WERI-Rb-1 (cell line): ENCODE results near the gene USP4.

ENCODE experiments used
- DNase-seq: peaks from one replicate; pipeline ENCODE4 v3.0.0-alpha.2; 2020
- H3K27ac ChIP-seq: fragments of 250-450 bp; sonication (Bioruptor Pico); 2 replicates; pipeline ENCODE4 v1.5.1; 2020; ENCODE audit warnings: mild to moderate bottlenecking, moderate library complexity
- H3K27me3 ChIP-seq: fragments of 250-450 bp; sonication (Bioruptor Pico); 2 replicates; pipeline ENCODE4 v1.5.1; 2021; ENCODE audit warnings: mild to moderate bottlenecking, low read depth, moderate library complexity; ENCODE audit not compliant: insufficient read depth, severe bottlenecking
- H3K36me3 ChIP-seq: fragments of 250-450 bp; sonication (Bioruptor Pico); 2 replicates; pipeline ENCODE4 v1.5.1; 2020; ENCODE audit warnings: mild to moderate bottlenecking, moderate library complexity
- H3K4me3 ChIP-seq: 2 replicates; pipeline ENCODE4 v1.5.1; 2011; ENCODE audit warnings: low read depth, mild to moderate bottlenecking, control low read depth, low read length
- H3K9me3 ChIP-seq: fragments of 250-450 bp; sonication (Bioruptor Pico); 2 replicates; pipeline ENCODE4 v1.5.1; 2021; ENCODE audit warnings: mild to moderate bottlenecking, moderate library complexity; ENCODE audit not compliant: severe bottlenecking
- CTCF ChIP-seq: IDR thresholded peaks from 2 replicates; pipeline ENCODE4 v1.5.1; 2011; ENCODE audit warnings: low read depth, mild to moderate bottlenecking, control low read depth, inconsistent platforms, low read length

USP4 gene

GRCh38 chr3:49310677-49311076, 29.2 kb downstream of the USP4 start:
- Histone ChIP-seq H3K4me3 (no peak overlapping the region), H3K36me3 (peaks cover 35% of the 10 kb centered on the region), H3K27ac (no peak overlapping the region), H3K27me3 (no peaks in the 10 kb centered on the region), H3K9me3 (no peaks in the 10 kb centered on the region)
- DNase-seq, result no peak
- no peak for TF ChIP-seq CTCF

- no peak overlapping the region for H3K27ac ChIP-seq
- TF ChIP-seq CTCF, result no peak
These were observed 34.2 kb downstream of the USP4 start for GRCh38 chr3:49305608-49306007.

GRCh38 chr3:49302613-49303012, 37.2 kb downstream of the USP4 start:
- no peak overlapping the region for H3K4me3 ChIP-seq
- no peak overlapping the region for H3K27ac ChIP-seq
- DNase-seq, result no peak
- H3K9me3 ChIP-seq, result no peaks in the 10 kb centered on the region
- no peak for TF ChIP-seq CTCF
- no peaks in the 10 kb centered on the region for H3K27me3 ChIP-seq
- H3K36me3 ChIP-seq, result peaks cover 68% of the 10 kb centered on the region

More at GRCh38 chr3:49305608-49306007, 34.2 kb downstream of the USP4 start:
- H3K4me3 ChIP-seq, result no peak overlapping the region
- no peaks in the 10 kb centered on the region for H3K9me3 ChIP-seq
- DNase-seq, result no peak
- peaks cover 55% of the 10 kb centered on the region for H3K36me3 ChIP-seq
- no peaks in the 10 kb centered on the region for H3K27me3 ChIP-seq

GRCh38 chr3:49300595-49300994, 39.3 kb downstream of the USP4 start:
- no peak for TF ChIP-seq CTCF
- H3K27me3 ChIP-seq, result no peaks in the 10 kb centered on the region
- no peak for DNase-seq
- no peak overlapping the region for H3K27ac ChIP-seq
- no peak overlapping the region for H3K4me3 ChIP-seq
- H3K36me3 ChIP-seq, result peaks cover 80% of the 10 kb centered on the region
- no peaks in the 10 kb centered on the region for H3K9me3 ChIP-seq

- peaks cover 81% of the 10 kb centered on the region for H3K36me3 ChIP-seq
These were observed 41.3 kb downstream of the USP4 start for GRCh38 chr3:49298511-49298910.

More at GRCh38 chr3:49298511-49298910, 41.3 kb downstream of the USP4 start:
- Histone ChIP-seq H3K27ac (no peak overlapping the region), H3K4me3 (no peak overlapping the region), H3K9me3 (no peaks in the 10 kb centered on the region), H3K27me3 (no peaks in the 10 kb centered on the region)
- no peak for DNase-seq
- no peak for TF ChIP-seq CTCF
